AG09319 (cell line): ENCODE measurements around the gene ZNF581.

Experiments
- DNase-seq: peaks from one replicate; pipeline ENCODE4 v3.0.0-alpha.2; 2010; ENCODE audit warnings: low read depth; ENCODE audit errors: extremely low read depth
- CTCF ChIP-seq: IDR thresholded peaks from 2 replicates; pipeline ENCODE4 v1.5.1; 2011; ENCODE audit warnings: low read depth, mild to moderate bottlenecking, inconsistent platforms, low read length, moderate library complexity

ZNF581 gene

GRCh38 chr19:55691561-55692481 is 48.4 kb downstream of the ZNF581 start:
- TF ChIP-seq CTCF = no peak
- DNase-seq = no peak

GRCh38 chr19:55692681-55693081 is 49.2 kb downstream of the ZNF581 start:
- DNase-seq = no peak
- TF ChIP-seq CTCF = no peak

GRCh38 chr19:55693336-55693974 is 50.0 kb downstream of the ZNF581 start:
- DNase-seq = no peak
- no peak for TF ChIP-seq CTCF

- no peak for TF ChIP-seq CTCF
- DNase-seq = no peak
Observed at GRCh38 chr19:55694241-55694655, 50.8 kb downstream of the ZNF581 start.

- DNase-seq = no peak
Observed at GRCh38 chr19:55694656-55695491, 51.4 kb downstream of the ZNF581 start.

More at GRCh38 chr19:55694656-55695491, 51.4 kb downstream of the ZNF581 start:
- no peak for TF ChIP-seq CTCF
